GM19463 (cell line): ENCODE data around the gene ILF3.

Experiments used
- ATAC-seq: cut with Tn5 transposase; IDR thresholded peaks from one replicate; pipeline ENCODE4 v1.9.1; 2021; ENCODE audit warnings: mild to moderate bottlenecking, moderate library complexity; ENCODE audit not compliant: unreplicated experiment

The ILF3 gene

DNA sequence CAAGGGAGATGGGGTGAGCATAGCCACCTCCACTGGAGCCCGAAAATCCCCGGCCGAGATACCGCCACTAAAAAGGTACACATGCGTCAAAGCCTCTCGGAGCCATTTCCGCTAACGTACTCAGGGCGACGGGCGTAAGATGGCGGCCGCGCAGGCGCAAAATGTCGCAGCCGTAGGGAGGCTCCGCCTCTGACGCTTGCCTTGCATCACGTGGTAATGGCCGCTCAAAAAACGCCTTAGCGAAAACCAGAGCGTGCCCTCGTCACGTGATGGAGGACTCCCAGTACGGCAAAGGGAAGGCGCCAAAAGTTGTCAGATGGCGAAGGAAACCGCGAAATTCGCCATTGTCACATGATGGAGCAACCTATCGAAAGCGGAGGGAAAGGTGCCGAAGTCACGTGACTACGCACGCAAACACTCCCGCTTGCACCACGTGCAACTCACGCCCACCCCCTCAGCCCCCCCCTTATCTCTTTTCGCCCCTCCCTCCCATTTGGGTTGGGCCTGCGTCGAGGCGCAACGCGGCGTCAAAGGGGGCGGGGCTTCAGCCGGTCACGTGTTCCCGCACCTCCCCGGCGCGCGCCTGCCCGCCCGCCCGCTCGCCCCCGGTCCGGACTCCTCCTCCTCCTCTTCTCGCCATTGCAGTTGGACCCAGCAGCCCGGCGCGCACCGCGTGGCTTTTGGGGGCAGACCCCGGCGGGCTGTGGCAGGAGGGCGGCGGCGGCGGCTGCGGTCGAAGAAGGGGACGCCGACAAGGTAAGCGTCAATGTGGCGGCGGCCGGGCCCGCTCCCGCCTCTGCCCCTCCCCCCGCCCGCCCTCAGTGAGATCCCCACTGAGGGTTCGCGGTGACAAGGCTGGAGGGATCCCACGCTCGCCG is at the start of gene ILF3:
Gene ILF3, plus strand, starts transcription at position 615 of the 878 bp plus-strand sequence. CDS start 16,260 bp downstream, outside the sequence.
- peak; percentile 69 for ATAC-seq

DNA sequence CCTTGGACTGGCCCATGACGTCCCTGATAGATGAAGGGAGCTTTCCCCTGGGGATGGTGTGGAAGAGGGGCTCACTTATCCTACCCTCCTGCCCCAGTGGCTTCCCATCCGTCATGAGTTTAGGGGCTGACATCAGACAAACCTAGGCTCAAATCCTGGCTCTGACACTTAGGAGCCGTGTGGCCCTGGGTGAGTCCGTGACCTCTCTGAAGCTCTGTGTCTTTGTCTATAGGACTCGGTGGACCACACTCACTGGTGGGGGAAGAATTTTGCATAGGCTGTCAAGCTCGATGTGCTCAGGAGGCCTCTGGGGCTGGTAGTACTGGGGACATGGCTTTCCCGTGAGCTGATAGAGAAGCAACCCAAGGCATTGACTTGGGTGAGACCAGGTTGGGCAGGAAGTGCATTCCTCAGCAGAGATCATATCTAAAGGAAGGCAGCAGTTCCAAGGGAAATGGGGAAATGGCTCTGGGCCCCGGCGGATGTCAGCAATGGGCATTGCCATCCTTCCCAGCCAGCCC is 49.6 kb upstream of the ILF3 start:
- no peak for ATAC-seq

- ATAC-seq = no peak
These were observed 42.2 kb upstream of the ILF3 start for GRCh38 chr19:10611907-10612306.

DNA sequence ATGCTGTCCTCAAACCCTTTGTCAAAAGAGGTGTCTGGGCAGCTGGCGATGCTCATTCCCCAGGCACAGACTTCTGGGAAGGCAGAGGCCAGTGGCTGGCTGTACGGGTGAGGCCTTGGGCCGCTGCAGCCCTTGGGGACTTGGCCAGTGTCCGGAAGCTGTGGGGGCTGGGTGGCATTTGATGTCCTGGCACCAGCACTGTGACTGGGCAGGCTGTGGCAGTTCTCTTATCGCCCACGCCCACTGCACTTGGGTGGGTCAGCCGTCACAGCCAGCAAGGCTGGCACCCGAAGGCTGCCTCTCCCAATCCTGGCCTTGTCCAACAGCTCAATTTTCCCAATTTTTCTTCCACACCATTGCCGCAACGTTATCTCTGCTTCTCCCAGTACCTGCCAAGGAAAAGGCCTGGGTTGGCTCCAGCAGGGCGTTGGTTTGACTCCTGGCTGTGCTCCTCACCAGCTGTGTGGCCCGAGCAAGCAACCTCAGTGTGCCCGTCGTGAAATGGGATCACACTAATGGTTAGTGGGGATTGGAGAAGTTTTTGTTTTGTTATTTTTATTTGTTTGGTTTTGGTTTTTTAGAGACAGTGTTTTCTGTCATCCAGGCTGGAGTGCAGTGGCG is 41.5 kb upstream of the ILF3 start:
- ATAC-seq = no peak

DNA sequence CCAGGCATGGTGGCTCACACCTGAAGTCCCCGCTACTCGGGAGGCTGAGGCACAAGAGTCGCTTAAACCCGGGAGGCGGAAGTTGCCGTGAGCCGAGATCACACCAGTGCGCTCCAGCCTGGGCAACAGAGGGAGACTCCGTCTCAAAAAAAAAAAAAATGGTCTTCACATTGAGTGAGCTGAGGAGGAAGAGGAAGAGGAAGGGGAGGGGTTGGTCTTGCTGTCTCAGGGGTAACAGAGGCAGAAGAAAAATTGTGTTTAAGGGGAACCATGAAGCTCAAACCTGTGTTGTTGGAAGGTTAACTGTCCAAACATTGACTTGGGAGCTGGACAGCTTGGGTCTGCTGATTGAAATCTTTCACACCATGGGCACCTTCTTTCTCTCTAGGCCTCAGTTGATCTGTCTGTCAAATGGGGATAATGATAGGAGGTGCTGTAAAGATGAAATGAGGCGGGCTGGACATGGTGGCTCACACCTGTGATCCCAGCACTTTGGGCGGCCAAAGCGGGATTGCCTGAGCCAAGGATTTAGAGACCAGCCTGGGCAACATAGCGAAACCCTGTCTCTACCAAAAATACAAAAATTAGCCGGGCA is 38.6 kb upstream of the ILF3 start:
- ATAC-seq = no peak

GRCh38 chr19:10617409-10618121 is 36.6 kb upstream of the ILF3 start:
- ATAC-seq = no peak

DNA sequence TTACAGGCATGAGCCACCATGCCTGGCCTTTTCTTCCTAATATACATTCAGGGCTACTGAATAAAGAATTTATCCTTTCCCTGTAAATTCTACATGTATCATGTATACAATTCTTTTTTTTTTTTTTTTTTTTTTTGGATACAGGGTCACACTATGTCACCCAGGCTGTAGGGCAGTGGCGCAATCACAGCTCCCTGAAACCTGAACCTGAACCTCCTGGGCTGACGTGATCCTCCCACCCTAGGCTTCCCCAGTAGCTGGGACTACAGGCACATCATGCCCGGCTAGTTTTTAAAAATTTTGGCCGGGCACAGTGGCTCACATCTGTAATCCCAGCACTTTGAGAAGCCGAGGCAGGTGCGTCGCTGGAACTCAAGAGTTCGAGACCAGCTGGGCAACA is 35.3 kb upstream of the ILF3 start:
- ATAC-seq = no peak

DNA sequence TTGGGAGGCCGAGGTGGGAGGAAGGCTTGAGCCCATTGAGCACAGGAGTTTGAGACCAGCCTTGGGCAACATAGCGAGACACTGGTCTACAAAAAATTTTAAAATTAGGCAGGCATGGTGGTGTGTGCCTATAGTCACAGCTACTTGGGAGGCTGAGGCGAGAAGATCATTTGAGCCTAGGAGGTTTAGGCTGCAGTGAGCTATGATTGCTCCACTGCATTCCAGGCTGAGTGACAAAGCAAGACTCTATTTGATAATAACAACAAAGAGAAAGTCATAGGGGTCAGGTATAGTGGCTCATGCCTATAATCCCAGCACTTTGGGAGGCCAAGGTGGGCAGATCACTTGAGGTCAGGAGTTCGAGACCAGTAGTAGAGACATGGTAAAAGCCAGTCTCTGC is 33.4 kb upstream of the ILF3 start:
- no peak for ATAC-seq

DNA sequence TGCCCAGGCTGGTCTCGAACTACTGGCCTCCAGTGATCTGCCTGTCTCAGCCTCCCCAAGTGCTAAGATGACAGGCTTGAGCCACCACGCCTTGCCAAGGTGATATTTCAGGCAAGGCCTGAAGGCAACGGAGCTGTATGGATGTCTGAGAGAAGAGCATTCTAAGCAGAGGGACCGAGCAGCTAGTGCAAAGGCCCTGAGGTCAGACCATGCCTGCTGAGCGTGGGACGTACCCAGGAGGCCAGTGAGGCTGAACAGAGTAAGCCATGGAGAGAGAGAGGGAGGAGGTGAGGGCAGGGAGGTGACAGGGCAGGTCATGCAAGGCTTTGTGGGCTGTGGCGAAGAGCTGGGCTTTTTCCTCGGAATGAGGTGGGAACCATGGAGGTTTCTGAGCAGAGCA is 32.2 kb upstream of the ILF3 start:
- no peak for ATAC-seq

GRCh38 chr19:10624585-10624984 is 29.6 kb upstream of the ILF3 start:
- no peak for ATAC-seq

- ATAC-seq = no peak
These were observed 29.0 kb upstream of the ILF3 start, which contains the start of gene SLC44A2 for GRCh38 chr19:10625003-10625761. SLC44A2 (plus strand) TSS chr19:10625553; CDS start chr19:10625634, 81 bp downstream.

DNA sequence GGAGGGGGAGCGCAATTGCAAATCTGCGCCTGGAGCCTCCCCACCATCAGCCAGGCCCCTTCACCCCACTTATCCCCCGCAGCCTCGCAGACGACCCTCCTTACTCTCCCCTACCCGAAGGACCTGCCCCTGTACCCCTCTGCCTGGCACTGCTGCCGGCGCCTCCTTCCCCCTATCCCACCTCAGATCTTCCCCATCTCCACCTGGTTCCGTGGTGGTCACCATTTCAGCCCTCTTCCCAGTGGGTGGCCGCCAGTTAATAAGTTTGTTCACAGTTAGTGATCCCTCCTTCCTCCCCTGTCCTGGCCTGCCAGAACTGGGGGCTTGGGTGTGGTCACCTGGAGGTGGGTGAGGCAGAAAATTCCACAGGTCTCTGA is 28.4 kb upstream of the ILF3 start:
- ATAC-seq = no peak

DNA sequence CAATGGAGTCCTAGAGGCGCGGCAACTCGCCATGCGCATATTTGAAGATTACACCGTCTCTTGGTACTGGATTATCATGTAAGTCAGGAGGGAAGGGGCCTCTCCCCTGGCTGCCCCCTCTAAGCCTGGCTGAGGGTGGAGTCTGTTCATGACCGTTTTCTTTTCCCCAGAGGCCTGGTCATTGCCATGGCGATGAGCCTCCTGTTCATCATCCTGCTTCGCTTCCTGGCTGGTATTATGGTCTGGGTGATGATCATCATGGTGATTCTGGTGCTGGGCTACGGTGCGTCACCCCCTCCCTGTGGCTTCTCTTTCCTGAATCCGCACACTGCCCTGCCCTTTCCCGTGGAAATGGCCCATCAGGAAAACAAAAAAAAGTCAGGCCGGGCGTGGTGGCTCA is 22.3 kb upstream of the ILF3 start:
- ATAC-seq = no peak

GRCh38 chr19:10634430-10634829 is 19.7 kb upstream of the ILF3 start:
- no peak for ATAC-seq

DNA sequence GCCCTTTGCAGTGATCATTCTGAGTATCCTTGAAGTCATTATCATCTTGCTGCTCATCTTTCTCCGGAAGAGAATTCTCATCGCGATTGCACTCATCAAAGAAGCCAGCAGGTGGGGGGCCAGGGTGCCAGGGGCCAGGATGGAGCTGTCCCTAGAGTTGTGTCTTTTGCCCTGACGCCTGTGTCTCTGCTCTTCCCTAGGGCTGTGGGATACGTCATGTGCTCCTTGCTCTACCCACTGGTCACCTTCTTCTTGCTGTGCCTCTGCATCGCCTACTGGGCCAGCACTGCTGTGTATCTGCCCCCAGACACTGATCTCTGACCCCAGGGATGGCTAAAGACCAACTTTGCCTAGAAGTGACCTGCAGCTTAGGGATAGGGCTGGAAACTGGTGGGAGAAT is 19.2 kb upstream of the ILF3 start:
- ATAC-seq = no peak

DNA sequence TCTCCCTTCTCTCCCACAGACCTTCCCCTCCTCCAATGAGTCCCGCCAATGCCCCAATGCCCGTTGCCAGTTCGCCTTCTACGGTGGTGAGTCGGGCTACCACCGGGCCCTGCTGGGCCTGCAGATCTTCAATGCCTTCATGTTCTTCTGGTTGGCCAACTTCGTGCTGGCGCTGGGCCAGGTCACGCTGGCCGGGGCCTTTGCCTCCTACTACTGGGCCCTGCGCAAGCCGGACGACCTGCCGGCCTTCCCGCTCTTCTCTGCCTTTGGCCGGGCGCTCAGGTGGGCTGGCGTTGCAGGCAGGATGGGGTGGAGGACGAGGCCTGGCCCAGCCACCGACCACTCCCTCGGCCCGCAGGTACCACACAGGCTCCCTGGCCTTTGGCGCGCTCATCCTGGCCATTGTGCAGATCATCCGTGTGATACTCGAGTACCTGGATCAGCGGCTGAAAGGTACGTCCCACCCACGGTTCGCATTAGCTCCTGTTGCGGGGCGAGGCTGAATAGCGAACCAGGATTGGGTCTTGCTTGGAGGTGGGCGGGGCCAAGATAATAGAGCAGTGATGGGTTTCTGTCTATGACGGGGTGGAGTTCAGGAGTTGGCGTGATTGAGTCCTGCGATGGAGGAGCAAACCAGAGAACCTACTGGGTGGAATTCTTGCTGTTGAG is 17.7 kb upstream of the ILF3 start:
- ATAC-seq = no peak

GRCh38 chr19:10637894-10638293 is 16.3 kb upstream of the ILF3 start:
- ATAC-seq = no peak

- no peak for ATAC-seq
These were observed 14.3 kb upstream of the ILF3 start for GRCh38 chr19:10639836-10640235.

DNA sequence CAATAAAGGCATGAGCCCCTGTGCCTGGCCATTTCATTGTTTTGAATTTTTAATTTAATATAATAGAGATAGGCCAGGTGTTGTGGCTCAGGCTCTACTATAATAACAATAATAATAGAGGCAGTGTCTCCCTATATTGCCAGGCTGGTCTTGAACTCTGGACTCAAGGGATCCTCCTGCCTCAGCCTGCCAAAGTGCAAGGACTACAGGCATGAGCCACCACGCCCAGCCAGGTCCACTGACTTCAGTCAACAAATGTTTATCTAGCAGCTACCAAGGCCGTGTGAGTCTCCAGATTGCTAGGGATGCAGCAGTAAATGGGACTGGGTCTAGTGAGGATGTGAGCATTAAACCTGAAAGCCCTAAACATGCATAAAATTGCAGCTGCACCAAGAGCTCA is 13.8 kb upstream of the ILF3 start:
- no peak for ATAC-seq

- ATAC-seq = no peak
These were observed 12.9 kb upstream of the ILF3 start for GRCh38 chr19:10641248-10641647.
